IgD-negative memory B cell (primary cell): ENCODE data around the gene ABCA9. TPM values are rescaled to one million over a fixed set of nuclear protein-coding genes. Genes with fewer than 3 reads are reported as not detected.

Experiments
- H3K27ac Mint-ChIP-seq, 3 donors: one replicate each; pipeline ENCODE4 v1.8.0; 2020 to 2022; ENCODE audit warnings: mild to moderate bottlenecking in 3 of 3, mixed read lengths in 3 of 3, moderate library complexity in 1 of 3
- H3K27me3 Mint-ChIP-seq: one replicate; pipeline ENCODE4 v1.8.0; 2021; ENCODE audit warnings: mixed read lengths
- H3K36me3 Mint-ChIP-seq: one replicate; pipeline ENCODE4 v1.8.0; 2020; ENCODE audit warnings: mild to moderate bottlenecking, mixed read lengths
- H3K4me1 Mint-ChIP-seq, 3 donors: one replicate each; pipeline ENCODE4 v1.8.0; 2020 to 2022; ENCODE audit warnings: mixed read lengths in 3 of 3, mild to moderate bottlenecking in 1 of 3
- H3K4me3 Mint-ChIP-seq, 4 donors: one replicate each; pipeline ENCODE4 v1.8.0; 2020 to 2022; ENCODE audit warnings: mild to moderate bottlenecking in 4 of 4, mixed read lengths in 4 of 4, moderate library complexity in 3 of 4
- H3K9me3 Mint-ChIP-seq, 3 donors: one replicate each; pipeline ENCODE4 v1.8.0; 2020 to 2021; ENCODE audit warnings: mixed read lengths in 3 of 3, mild to moderate bottlenecking in 1 of 3
- polyA plus RNA-seq: library from polyadenylated mRNA; unstranded; fragments of 300-500 nt; fragmentation: Illumina TruSeq; gene quantifications from one replicate; pipeline ENCODE4 v1.2.3, GENCODE V29; 2021

The ABCA9 gene
- polyA plus RNA-seq, 1 donor from 2014 or later, result not detected

DNA sequence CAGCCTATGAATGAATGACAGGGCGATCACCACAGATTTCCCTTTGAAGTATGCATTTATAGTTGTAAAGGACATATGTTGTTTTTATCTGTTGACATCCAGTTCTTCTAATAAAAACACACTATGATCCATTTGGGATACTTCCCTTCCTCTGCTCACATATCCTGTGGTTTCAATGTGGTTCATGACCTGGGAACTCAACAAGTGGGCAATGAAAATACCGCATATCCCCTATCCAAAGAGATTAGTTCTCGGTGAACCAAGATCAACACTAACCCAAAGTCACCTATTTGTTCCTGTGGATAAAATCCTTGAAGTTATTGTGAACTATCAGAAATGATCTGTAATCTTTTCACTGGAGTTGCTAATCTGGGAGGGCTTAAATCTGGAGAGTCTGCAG, 121.5 kb downstream of the ABCA9 start:
- Mint-ChIP-seq H3K4me3 (no peak overlapping the region), H3K9me3 (peaks cover 0 to 2% (median 0%) of the 10 kb centered on the region in 3 donors), H3K27me3 (peaks cover 4% of the 10 kb centered on the region), H3K4me1 (no peaks in the 10 kb centered on the region), H3K27ac (no peak overlapping the region), H3K36me3 (no peaks in the 10 kb centered on the region)

DNA sequence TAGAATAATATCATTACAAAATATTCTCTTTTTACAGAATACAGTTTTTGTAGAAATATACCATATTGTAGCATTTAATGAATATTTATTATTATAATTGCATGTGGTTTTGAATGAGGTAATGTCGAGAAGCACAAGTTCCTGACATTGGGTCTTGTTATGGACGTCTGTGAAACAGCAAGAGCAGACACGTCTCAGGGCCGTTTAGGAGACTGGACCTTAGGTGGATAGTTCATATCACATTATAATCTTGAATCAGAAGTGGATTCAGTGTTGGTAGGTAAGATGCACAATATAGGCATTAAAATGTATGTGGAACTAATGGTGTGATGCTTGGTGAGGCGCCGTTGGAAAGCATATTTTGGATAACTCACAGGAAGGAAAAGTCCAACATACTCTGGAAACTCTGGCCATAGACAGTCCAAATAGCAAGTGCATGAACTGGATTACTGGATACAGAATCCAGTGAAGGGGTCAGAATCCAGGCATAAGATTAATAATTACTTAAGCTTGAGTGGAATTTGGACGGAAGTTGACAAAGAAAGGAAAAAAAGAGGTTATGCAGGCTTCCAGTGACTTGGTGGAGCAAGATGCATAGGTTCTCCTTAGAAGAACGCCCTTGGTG, 122.7 kb downstream of the ABCA9 start:
- no peak overlapping the region for H3K27ac Mint-ChIP-seq
- H3K9me3 Mint-ChIP-seq, result peaks cover 0 to 2% (median 0%) of the 10 kb centered on the region in 3 donors

DNA sequence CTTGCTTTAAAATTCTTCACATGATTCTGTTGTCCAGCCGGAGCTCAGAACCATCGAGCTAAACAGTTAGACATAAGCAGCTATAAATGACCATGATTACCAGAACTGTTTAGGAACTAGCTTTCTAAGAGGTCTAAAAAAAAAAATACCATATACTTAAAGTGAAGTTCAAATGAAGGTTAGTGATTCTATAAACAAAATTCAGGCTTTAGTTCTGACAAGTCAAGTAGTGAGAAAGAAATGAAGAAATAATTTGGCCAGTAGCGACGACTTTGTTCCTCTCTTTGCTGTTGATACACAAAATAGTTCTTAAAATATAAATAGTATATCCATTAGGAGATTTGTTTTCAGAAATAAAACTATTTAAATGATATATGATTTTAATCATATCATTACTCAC, 133.2 kb downstream of the ABCA9 start:
- no peaks in the 10 kb centered on the region for H3K9me3 Mint-ChIP-seq
- no peak overlapping the region for H3K4me3 Mint-ChIP-seq
- no peaks in the 10 kb centered on the region for H3K36me3 Mint-ChIP-seq
- no peaks in the 10 kb centered on the region for H3K27me3 Mint-ChIP-seq
- H3K27ac Mint-ChIP-seq, result no peak overlapping the region
- H3K4me1 Mint-ChIP-seq, result no peaks in the 10 kb centered on the region

More for the DNA sequence above, 122.7 kb downstream of the ABCA9 start:
- Mint-ChIP-seq H3K4me3 (no peak overlapping the region), H3K36me3 (no peaks in the 10 kb centered on the region), H3K27me3 (peaks cover 4% of the 10 kb centered on the region), H3K4me1 (no peaks in the 10 kb centered on the region)

DNA sequence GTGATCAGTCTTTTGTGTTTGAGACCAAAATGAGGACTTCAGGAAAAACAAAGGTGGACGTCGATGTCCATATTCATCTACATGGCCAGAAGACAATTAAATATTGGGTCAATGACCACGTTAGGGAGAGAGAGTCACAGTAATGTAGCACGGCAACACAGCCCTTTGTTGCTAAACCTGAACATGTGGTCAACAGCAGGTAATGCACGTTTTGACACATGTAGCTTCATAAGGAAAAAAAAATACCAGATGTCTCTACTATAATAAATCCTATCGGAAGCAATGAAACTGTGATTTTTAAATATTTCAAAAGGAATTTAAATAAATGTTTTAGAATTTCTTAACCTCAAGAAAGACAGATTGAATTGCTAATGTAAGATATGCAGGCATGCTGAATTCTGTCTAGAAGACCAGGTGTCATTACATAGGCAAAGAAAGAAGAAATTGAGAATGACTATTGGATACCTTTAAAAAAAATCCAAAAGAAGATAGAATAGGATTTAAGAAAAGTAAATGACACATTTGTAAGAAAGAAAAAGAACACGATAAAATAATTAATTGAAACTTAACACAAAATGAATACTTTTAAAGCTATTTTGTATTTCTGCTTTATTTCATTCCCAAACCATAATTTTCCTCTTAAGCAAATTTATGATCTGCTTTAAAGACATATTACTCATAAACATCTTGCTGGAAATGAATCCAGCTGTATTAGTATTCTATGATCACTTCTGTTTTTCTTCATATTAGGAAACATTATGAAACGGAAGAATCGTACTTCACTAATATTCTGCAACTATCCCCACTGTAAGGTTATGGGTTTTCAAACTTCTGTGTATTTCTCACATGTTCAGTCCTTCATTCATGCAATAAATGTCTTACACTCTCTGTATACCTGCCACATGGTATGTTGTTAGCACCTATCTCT, 135.7 kb downstream of the ABCA9 start:
- Mint-ChIP-seq H3K36me3 (no peaks in the 10 kb centered on the region), H3K9me3 (peaks cover 0 to under 1% (median 0%) of the 10 kb centered on the region in 3 donors), H3K4me1 (no peaks in the 10 kb centered on the region), H3K27ac (no peak overlapping the region), H3K4me3 (no peak overlapping the region), H3K27me3 (no peaks in the 10 kb centered on the region)

Other genes with a start within 250 kb of the ABCA9 start
- not detected for gene ABCA8, start 105.5 kb downstream of the ABCA9 start, polyA plus RNA-seq
- 0.80 TPM for gene ABCA6, start 81.0 kb upstream of the ABCA9 start, polyA plus RNA-seq
- gene ABCA10, start 167.9 kb upstream of the ABCA9 start, polyA plus RNA-seq, result not detected